Measurements from ENCODE around the gene DENND4B. TPM values are rescaled to one million over a fixed set of nuclear protein-coding genes. Genes with fewer than 3 reads are reported as not detected.

The DENND4B gene
- total RNA-seq, 4 donors from 2014 or later: 19.2 to 30.4 (median 26.2) TPM

GRCh38 chr1:153937331-153937730 is 9.2 kb downstream of the DENND4B start:
- no peak overlapping the region for H3K4me3 ChIP-seq
- H3K27me3 ChIP-seq: no peaks in the 10 kb centered on the region
- TF ChIP-seq EP300 (IDR thresholded peaks at IDR 0.05) (no peak), POLR2A (IDR thresholded peaks at IDR 0.05; ENCODE audit: low read depth) (no peak), POLR2AphosphoS5 (IDR thresholded peaks at IDR 0.05) (no peak)
- TF ChIP-seq, protein P1, sequence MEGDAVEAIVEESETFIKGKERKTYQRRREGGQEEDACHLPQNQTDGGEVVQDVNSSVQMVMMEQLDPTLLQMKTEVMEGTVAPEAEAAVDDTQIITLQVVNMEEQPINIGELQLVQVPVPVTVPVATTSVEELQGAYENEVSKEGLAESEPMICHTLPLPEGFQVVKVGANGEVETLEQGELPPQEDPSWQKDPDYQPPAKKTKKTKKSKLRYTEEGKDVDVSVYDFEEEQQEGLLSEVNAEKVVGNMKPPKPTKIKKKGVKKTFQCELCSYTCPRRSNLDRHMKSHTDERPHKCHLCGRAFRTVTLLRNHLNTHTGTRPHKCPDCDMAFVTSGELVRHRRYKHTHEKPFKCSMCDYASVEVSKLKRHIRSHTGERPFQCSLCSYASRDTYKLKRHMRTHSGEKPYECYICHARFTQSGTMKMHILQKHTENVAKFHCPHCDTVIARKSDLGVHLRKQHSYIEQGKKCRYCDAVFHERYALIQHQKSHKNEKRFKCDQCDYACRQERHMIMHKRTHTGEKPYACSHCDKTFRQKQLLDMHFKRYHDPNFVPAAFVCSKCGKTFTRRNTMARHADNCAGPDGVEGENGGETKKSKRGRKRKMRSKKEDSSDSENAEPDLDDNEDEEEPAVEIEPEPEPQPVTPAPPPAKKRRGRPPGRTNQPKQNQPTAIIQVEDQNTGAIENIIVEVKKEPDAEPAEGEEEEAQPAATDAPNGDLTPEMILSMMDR (IDR thresholded peaks at IDR 0.05): no peak
- H3K9me3 ChIP-seq: no peaks in the 10 kb centered on the region
- intact Hi-C loops (cut with DNase I): no loop called here
- DNase-seq (ENCODE audit: extremely low spot score): no peak
- H3K4me1 ChIP-seq: no peaks in the 10 kb centered on the region
- 99% methylated on average over 10 of the region's 10 CpGs for WGBS
- H3K36me3 ChIP-seq: peaks cover 63 to 100% (median 96%) of the 10 kb centered on the region in 4 donors
- no peak overlapping the region for H3K27ac ChIP-seq (replicated peaks in 1 of 4)

DNA sequence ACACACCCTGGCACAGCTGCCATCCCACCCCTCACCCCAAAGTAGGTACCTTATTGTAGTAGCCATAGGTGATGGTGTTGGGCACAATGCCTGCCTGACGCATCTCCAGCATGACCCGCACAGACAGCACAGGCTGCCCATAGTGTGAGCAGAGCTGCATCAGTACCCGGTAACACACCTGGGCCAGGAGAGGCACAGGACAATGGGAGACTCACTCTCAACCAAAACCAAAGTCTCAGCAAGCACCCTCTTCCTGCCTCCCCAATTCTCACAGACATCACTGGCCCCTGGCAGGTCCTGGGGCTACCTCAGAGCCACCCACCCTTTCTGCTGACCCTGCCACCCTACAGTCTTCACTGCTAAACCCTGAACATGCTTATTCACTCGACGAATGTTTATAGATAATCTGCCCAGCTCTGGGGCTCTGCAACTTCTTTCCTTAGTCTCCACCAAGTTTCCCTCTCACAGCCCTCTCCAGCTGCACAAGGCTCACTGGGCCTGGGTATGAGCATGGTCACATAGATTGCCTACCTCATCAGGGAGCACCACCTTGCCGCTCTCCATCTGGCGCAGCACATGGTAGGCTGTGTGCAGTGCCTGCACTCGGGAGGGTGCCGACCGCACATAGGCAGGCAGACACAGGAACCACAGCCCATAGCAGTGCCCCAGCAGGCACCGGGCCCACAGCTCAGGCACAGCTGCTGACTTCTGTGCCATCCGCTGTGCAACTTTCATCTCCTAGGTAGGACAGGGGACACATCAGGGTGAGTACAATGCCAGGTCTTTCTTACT is 10.3 kb downstream of the DENND4B start:
- H3K27me3 ChIP-seq: no peaks in the 10 kb centered on the region
- intact Hi-C loops (cut with DNase I): no loop called here
- DNase-seq (ENCODE audit: extremely low spot score): no peak
- 99% methylated on average over 12 of the region's 12 CpGs for WGBS
- peaks cover 64 to 100% (median 94%) of the 10 kb centered on the region in 4 donors for H3K36me3 ChIP-seq
- no peaks in the 10 kb centered on the region for H3K9me3 ChIP-seq
- no peak overlapping the region for H3K4me3 ChIP-seq
- no peak overlapping the region for H3K27ac ChIP-seq (replicated peaks in 1 of 4)
- TF ChIP-seq EP300 (IDR thresholded peaks at IDR 0.05) (no peak), POLR2AphosphoS5 (IDR thresholded peaks at IDR 0.05) (no peak), POLR2A (IDR thresholded peaks at IDR 0.05; ENCODE audit: low read depth) (no peak)
- TF ChIP-seq, protein P1 (IDR thresholded peaks at IDR 0.05): no peak
- H3K4me1 ChIP-seq: no peaks in the 10 kb centered on the region

DNA sequence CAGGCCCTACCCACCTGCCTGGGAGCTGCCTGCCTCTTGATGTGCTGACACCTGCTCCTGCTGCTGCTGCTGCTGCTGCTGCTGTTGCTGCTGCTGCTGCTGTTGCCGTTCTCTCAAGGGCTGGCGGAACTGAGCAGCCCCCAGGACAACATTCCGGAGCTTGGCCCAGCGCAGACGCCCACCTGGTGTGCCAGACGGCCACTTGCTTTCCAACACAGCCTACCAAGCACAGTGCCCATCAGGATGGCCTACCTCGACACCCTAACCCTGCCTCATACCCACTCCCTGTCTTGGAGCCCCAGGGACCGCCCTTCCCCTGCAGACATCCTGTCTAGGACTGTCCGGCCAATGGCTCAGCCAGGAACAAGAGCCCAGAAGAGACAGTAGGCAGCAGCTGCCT is 11.8 kb downstream of the DENND4B start:
- H3K4me1 ChIP-seq: no peaks in the 10 kb centered on the region
- H3K4me3 ChIP-seq: no peak overlapping the region
- peaks cover 64 to 100% (median 94%) of the 10 kb centered on the region in 4 donors for H3K36me3 ChIP-seq
- no peaks in the 10 kb centered on the region for H3K9me3 ChIP-seq
- H3K27ac ChIP-seq (replicated peaks in 1 of 4): no peak overlapping the region
- intact Hi-C loops (cut with DNase I): no loop called here
- DNase-seq (ENCODE audit: extremely low spot score): no peak
- H3K27me3 ChIP-seq: no peaks in the 10 kb centered on the region
- WGBS: 90% methylated on average over 9 of the region's 9 CpGs
- no peak for TF ChIP-seq EP300 (IDR thresholded peaks at IDR 0.05)
- TF ChIP-seq, protein P1 (IDR thresholded peaks at IDR 0.05): no peak
- no peak for TF ChIP-seq POLR2A (IDR thresholded peaks at IDR 0.05; ENCODE audit: low read depth)
- TF ChIP-seq POLR2AphosphoS5 (IDR thresholded peaks at IDR 0.05): no peak

- DNase-seq (ENCODE audit: extremely low spot score): no peak
- intact Hi-C loops (cut with DNase I): no loop called here
- Histone ChIP-seq H3K27ac (replicated peaks in 1 of 4) (no peak overlapping the region), H3K27me3 (no peaks in the 10 kb centered on the region), H3K36me3 (peaks cover 59 to 100% (median 90%) of the 10 kb centered on the region in 4 donors), H3K4me3 (no peak overlapping the region), H3K9me3 (no peaks in the 10 kb centered on the region), H3K4me1 (peaks cover 0 to 1% (median 0%) of the 10 kb centered on the region in 4 donors)
- TF ChIP-seq, protein P1 (IDR thresholded peaks at IDR 0.05): no peak
- no peak for TF ChIP-seq POLR2A (IDR thresholded peaks at IDR 0.05; ENCODE audit: low read depth)
- 96% methylated on average over 11 of the region's 11 CpGs for WGBS
Observed at GRCh38 chr1:153933955-153934354, 12.6 kb downstream of the DENND4B start.
